CD4-positive, alpha-beta memory T cell (primary cell): Measurements from ENCODE around the gene PREX1. TPM values are rescaled to one million over a fixed set of nuclear protein-coding genes. Genes with fewer than 3 reads are reported as not detected.
A peak's percentile ranks its signal among the peaks of the same experiment; 100 is the strongest.

Experiments used
- CTCF ChIA-PET: fragments of 350-600 bp; sonication (Branson Sonifier 250); formaldehyde crosslinking; loops from one replicate; lab custom pipeline; 2021; ENCODE audit warnings: inconsistent platforms; ENCODE audit not compliant: partially characterized antibody; lab: Charles Lee
- POLR2A ChIA-PET: fragments of 350-600 bp; sonication (Branson Sonifier 250); formaldehyde crosslinking; loops from one replicate; lab custom pipeline; 2021; ENCODE audit not compliant: partially characterized antibody; lab: Charles Lee
- DNase-seq, 5 donors: peaks; one replicate each; pipeline versions ENCODE4 v3.0.0 to v3.0.0-alpha.2; 2020 to 2022; ENCODE audit warnings: mixed read lengths in 1 of 5
- H3K27ac ChIP-seq: one replicate; pipeline ENCODE4 v1.7.0; 2013; ENCODE audit warnings: low read depth, low read length
- H3K27me3 ChIP-seq: 2 replicates; pipeline ENCODE4 v1.7.0; 2013; ENCODE audit warnings: mild to moderate bottlenecking, low read length, moderate library complexity; ENCODE audit not compliant: insufficient read depth
- H3K36me3 ChIP-seq: 2 replicates; pipeline ENCODE4 v1.7.0; 2013; ENCODE audit warnings: mild to moderate bottlenecking, low read length, moderate library complexity; ENCODE audit not compliant: insufficient read depth
- H3K4me1 ChIP-seq: 2 replicates; pipeline ENCODE4 v1.7.0; 2013; ENCODE audit warnings: mild to moderate bottlenecking, low read length, moderate library complexity; ENCODE audit not compliant: insufficient read depth
- H3K4me3 ChIP-seq, 2 donors: one replicate each; pipeline ENCODE4 v1.7.0; 2013; ENCODE audit warnings: low read length in 2 of 2, mild to moderate bottlenecking in 1 of 2
- H3K9me3 ChIP-seq, 2 donors: one replicate each; pipeline ENCODE4 v1.7.0; 2013; ENCODE audit warnings: low read length in 2 of 2, control low read depth in 1 of 2; ENCODE audit not compliant: control insufficient read depth in 1 of 2
- H3K27ac Mint-ChIP-seq, 7 donors: one replicate each; pipeline ENCODE4 v1.8.0; 2020 to 2021; ENCODE audit warnings: mixed read lengths in 7 of 7, mild to moderate bottlenecking in 6 of 7, inconsistent platforms in 3 of 7, moderate library complexity in 3 of 7
- H3K27me3 Mint-ChIP-seq, 2 donors: one replicate each; pipeline ENCODE4 v1.8.0; 2020 to 2021; ENCODE audit warnings: mixed read lengths in 2 of 2
- H3K36me3 Mint-ChIP-seq, 2 donors: one replicate each; pipeline ENCODE4 v1.8.0; 2020 to 2021; ENCODE audit warnings: mixed read lengths in 2 of 2, inconsistent platforms in 1 of 2, mild to moderate bottlenecking in 1 of 2
- H3K4me1 Mint-ChIP-seq, 4 donors: one replicate each; pipeline ENCODE4 v1.8.0; 2020 to 2021; ENCODE audit warnings: mixed read lengths in 4 of 4, mild to moderate bottlenecking in 1 of 4
- H3K4me3 Mint-ChIP-seq, 8 donors: one replicate each; pipeline ENCODE4 v1.8.0; 2020 to 2021; ENCODE audit warnings: mixed read lengths in 8 of 8, mild to moderate bottlenecking in 7 of 8, moderate library complexity in 6 of 8, inconsistent platforms in 3 of 8
- H3K9me3 Mint-ChIP-seq, 8 donors: one replicate each; pipeline ENCODE4 v1.8.0; 2020 to 2021; ENCODE audit warnings: mixed read lengths in 8 of 8, mild to moderate bottlenecking in 5 of 8, inconsistent platforms in 3 of 8, moderate library complexity in 1 of 8
- intact Hi-C: fragments of 100-400 bp; cut with micrococcal nuclease; formaldehyde crosslinking; loops from one replicate; pipeline ENCODE4 v1.15.1; 2023
- polyA plus RNA-seq, 2 donors: library from polyadenylated mRNA; unstranded; fragments of 300-500 nt; fragmentation: Illumina TruSeq; gene quantifications; one replicate each; pipeline ENCODE4 v1.2.3, GENCODE V29; 2021
- total RNA-seq, 2 experiments: library from RNA; stranded (reverse); gene quantifications; one replicate each; pipeline ENCODE4 v1.2.3, GENCODE V29; 2021

PREX1 gene
- total and polyA plus RNA-seq, 4 experiments from 2014 or later = 10.6 to 165 (median 122) TPM

DNA sequence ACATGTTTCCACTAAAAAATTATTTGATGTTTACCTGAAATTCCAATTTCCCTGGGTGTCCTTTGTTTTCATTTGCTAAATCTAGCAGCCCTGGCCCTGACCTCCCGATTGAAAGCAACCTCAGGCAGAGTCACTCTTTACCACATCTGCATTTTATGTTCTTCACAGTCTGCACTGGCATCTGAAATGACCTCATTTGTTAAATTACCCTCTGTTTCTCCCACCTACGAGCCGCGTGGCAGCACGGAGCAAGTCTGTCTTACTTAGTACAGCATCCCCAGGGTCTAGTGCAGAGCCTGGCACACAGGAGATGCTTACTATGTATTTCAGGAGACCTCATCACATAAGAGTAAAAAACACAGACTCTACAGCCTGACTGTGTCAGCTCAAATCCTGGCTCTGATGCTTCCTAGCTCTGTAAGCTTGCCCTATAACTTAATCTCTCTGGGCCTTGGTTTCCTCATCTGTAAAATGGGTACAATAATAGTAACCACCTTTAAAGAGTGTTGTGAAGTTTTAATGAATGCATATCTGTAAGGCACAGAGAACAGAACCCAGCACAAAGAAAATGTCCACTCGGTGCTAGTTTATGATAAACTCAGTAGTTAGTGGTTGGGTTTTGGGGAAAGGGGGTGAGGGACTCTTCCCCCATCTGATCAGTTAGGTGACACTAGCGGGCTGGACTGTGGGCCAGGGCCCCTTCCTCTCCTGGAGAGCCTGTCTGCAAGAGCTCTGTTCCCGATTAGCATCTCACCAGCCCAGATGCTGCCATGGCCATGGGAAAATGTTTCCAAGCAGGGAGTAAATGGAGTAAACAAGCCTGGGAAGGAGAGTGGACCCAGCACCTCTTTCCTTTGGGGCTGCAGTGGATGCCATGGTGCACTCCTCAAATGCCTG, 88.2 kb downstream of the PREX1 start:
- intact Hi-C loops = no loop called here

DNA sequence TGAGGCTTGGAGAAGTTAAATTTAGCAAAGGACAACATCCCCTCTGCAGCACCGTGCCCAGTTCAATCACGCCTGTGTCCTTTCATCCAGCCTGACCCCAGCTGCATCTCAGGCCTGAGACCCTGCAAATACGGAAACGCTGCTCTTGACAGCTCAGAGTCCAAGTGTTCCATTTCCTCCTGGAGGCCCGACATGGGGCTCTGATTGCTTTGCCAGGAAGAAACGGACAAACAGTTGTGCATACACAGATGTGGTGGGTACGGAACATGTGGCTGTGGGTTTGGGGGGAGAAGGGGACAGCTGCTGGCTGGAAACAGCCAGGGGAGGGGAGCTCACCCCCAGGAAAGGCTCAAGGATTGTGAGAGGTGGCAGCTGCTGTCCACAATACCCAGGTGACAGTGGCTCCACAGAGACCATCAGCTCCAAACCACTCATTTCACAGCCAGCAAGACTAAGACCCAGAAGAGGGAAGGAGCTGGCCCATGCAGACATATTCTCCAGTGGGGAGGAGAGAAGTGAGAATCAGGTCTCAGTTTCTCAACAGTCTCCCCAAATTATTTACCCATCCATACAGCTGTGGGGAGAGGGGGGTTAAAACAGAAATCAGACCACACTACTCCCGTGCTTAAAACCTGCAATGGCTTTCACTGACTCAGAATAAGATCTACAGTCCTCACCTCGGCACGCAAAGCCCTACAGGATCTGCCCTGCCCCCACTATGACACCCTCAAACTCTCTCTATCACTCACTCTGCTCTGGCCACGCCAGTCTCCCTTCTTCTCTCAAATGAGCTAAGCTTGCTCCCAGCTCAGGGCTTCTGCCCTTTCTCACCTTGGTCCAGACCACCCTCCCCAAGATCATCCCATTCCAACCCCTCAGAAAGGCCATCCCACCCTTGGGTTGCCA, 89.1 kb downstream of the PREX1 start:
- peaks cover 0 to 2% (median 0%) of the 10 kb centered on the region in 8 donors for H3K9me3 Mint-ChIP-seq
- DNase-seq = peak in 2 of 5 donors; percentile 28 to 74
- CTCF ChIA-PET = interaction anchor here (0.8 to 1.6 kb wide), 4 partner anchors 81 to 139 kb away, joined by 3 to 4 read pairs (median 4); no protein-coding TSS in a partner anchor
- H3K4me1 ChIP-seq = peaks cover 61% of the 10 kb centered on the region
- H3K4me3 Mint-ChIP-seq = peak overlapping the region in 7 of 8 donors; percentile 39 to 83 (median 61)
- intact Hi-C loops = no loop called here
- no peaks in the 10 kb centered on the region for H3K9me3 ChIP-seq
- H3K27me3 ChIP-seq = no peaks in the 10 kb centered on the region
- H3K27ac ChIP-seq = peak overlapping the region; percentile 38
- no peaks in the 10 kb centered on the region for H3K27me3 Mint-ChIP-seq
- H3K4me1 Mint-ChIP-seq = peaks cover 39 to 68% (median 55%) of the 10 kb centered on the region in 4 donors
- peak overlapping the region; percentile 78 to 92 (median 88) for H3K27ac Mint-ChIP-seq
- H3K36me3 ChIP-seq = peaks cover 63% of the 10 kb centered on the region
- POLR2A ChIA-PET = interaction anchor here (1.3 to 4.2 kb wide), 7 partner anchors 13 to 88 kb away, joined by 3 to 16 read pairs (median 7); partner anchors contain the start of gene PREX1
- peaks cover 37 to 74% of the 10 kb centered on the region in 2 donors for H3K36me3 Mint-ChIP-seq
- H3K4me3 ChIP-seq = no peak overlapping the region

More for the DNA sequence above, 88.2 kb downstream of the PREX1 start:
- H3K27ac ChIP-seq = peak overlapping the region; percentile 21
- ChIA-PET CTCF (interaction anchor here (1.0 to 1.2 kb wide), 2 partner anchors 82 to 138 kb away, joined by 3 read pairs; no protein-coding TSS in a partner anchor), POLR2A (interaction anchor here (0.8 to 4.2 kb wide), 5 partner anchors 12 to 87 kb away, joined by 3 to 16 read pairs (median 8); partner anchors contain the start of gene PREX1)
- peaks cover 65% of the 10 kb centered on the region for H3K36me3 ChIP-seq
- peaks cover 40 to 78% of the 10 kb centered on the region in 2 donors for H3K36me3 Mint-ChIP-seq
- no peaks in the 10 kb centered on the region for H3K27me3 Mint-ChIP-seq
- H3K9me3 ChIP-seq = no peaks in the 10 kb centered on the region
- H3K4me1 Mint-ChIP-seq = peaks cover 39 to 75% (median 59%) of the 10 kb centered on the region in 4 donors
- no peak overlapping the region for H3K4me3 ChIP-seq
- peaks cover 0 to 2% (median 0%) of the 10 kb centered on the region in 8 donors for H3K9me3 Mint-ChIP-seq
- H3K27ac Mint-ChIP-seq = peak overlapping the region; percentile 78 to 92 (median 88)
- no peaks in the 10 kb centered on the region for H3K27me3 ChIP-seq
- peak overlapping the region in 6 of 8 donors; percentile 10 to 83 (median 61) for H3K4me3 Mint-ChIP-seq
- peaks cover 62% of the 10 kb centered on the region for H3K4me1 ChIP-seq
- peak in 2 of 5 donors; percentile 13 to 68 for DNase-seq

DNA sequence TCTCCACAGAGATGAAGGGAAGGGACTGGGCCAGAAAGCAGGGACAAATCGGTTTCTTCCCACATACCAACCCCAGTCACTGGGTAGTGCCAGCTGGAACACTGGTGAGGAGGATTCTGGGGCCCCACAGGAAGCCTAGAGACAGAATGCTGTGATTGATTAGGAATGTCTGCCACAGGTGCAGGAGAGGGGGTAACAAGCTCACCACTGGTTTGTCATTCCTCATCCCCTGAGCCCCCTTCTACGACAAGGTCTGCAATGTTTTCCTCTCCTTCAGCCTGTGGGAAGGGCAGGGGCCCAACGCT, 89.8 kb downstream of the PREX1 start:
- peak overlapping the region; percentile 38 for H3K27ac ChIP-seq
- H3K27me3 Mint-ChIP-seq = no peaks in the 10 kb centered on the region
- peak overlapping the region; percentile 65 to 92 (median 81) for H3K27ac Mint-ChIP-seq
- H3K36me3 Mint-ChIP-seq = peaks cover 37 to 74% of the 10 kb centered on the region in 2 donors
- H3K27me3 ChIP-seq = no peaks in the 10 kb centered on the region
- intact Hi-C loops = no loop called here
- CTCF ChIA-PET = interaction anchor here (1.2 to 1.6 kb wide), 2 partner anchors 95 to 137 kb away, joined by 3 to 4 read pairs; no protein-coding TSS in a partner anchor
- no peak overlapping the region for H3K4me3 ChIP-seq
- peaks cover 39 to 68% (median 54%) of the 10 kb centered on the region in 4 donors for H3K4me1 Mint-ChIP-seq
- peaks cover 0 to 2% (median 0%) of the 10 kb centered on the region in 8 donors for H3K9me3 Mint-ChIP-seq
- peaks cover 63% of the 10 kb centered on the region for H3K36me3 ChIP-seq
- H3K9me3 ChIP-seq = no peaks in the 10 kb centered on the region
- POLR2A ChIA-PET = interaction anchor here (1.3 to 4.2 kb wide), 5 partner anchors 14 to 89 kb away, joined by 4 to 16 read pairs (median 7); partner anchors contain the start of gene PREX1
- H3K4me1 ChIP-seq = peaks cover 61% of the 10 kb centered on the region
- no peak for DNase-seq
- peak overlapping the region in 5 of 8 donors; percentile 13 to 62 (median 39) for H3K4me3 Mint-ChIP-seq

DNA sequence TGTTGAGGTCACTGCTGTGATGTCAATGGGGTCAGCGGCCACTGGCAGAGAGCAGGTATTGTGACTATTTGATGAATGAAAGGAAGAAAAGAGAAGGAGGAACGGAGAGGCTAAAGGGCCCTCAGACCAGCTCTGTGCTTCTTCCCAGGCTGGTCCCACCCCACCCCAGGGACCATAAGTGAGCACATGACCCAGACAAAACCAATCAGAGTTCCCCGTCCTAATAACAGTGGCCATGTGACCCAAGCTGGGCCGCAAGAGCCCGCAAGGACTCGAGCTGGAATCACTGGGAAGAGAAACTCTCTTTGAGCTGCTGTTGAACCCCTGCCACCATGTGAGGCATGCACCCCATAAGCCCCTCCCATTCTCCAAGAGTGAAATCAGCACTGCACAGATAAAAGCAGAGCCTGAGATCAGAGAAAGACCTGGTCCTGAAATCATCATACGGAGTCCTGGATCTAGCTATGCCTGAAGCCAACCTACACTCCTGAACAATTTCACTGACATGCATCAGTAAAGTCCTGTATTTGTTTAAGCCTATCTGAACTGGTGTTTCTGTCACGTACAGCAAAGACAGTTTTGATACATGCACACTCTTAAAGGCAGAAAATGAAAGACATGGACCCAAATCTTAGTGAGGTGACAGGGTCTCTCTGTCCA, 90.2 kb downstream of the PREX1 start:
- peak overlapping the region in 4 of 8 donors; percentile 13 to 62 (median 34) for H3K4me3 Mint-ChIP-seq
- intact Hi-C loops = no loop called here
- peak overlapping the region; percentile 65 to 92 (median 81) for H3K27ac Mint-ChIP-seq
- no peaks in the 10 kb centered on the region for H3K27me3 ChIP-seq
- no peak for DNase-seq
- CTCF ChIA-PET = interaction anchor here (1.2 to 1.6 kb wide), 2 partner anchors 95 to 138 kb away, joined by 3 to 4 read pairs; no protein-coding TSS in a partner anchor
- POLR2A ChIA-PET = interaction anchor here (1.3 to 4.2 kb wide), 5 partner anchors 14 to 89 kb away, joined by 4 to 16 read pairs (median 7); partner anchors contain the start of gene PREX1
- H3K36me3 ChIP-seq = peaks cover 63% of the 10 kb centered on the region
- H3K27ac ChIP-seq = peak overlapping the region; percentile 38
- peaks cover 39 to 72% (median 56%) of the 10 kb centered on the region in 4 donors for H3K4me1 Mint-ChIP-seq
- no peak overlapping the region for H3K4me3 ChIP-seq
- H3K27me3 Mint-ChIP-seq = no peaks in the 10 kb centered on the region
- H3K36me3 Mint-ChIP-seq = peaks cover 41 to 77% of the 10 kb centered on the region in 2 donors
- no peaks in the 10 kb centered on the region for H3K9me3 ChIP-seq
- peaks cover 0 to 2% (median 0%) of the 10 kb centered on the region in 8 donors for H3K9me3 Mint-ChIP-seq
- H3K4me1 ChIP-seq = peaks cover 61% of the 10 kb centered on the region

DNA sequence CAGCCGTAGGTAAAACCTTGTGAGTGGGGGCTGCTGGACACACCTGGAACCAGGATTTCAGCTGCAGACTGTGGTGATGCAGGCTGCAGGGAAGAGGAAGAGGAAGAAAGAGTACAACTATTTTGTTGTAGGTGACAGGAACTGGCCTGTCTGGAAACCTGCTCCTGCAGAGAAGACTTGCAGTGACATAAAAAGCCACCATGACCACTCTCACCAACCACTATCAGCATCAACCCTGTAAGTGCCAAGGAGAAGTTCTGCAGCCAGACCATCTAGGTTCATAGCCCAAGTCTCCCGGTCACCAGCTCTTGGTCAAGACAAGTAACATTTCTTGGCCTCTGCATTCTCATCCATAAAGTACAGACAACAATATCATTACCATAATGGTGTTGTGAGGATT, 91.2 kb downstream of the PREX1 start:
- Histone ChIP-seq H3K4me3 (no peak overlapping the region), H3K9me3 (no peaks in the 10 kb centered on the region), H3K36me3 (peaks cover 64% of the 10 kb centered on the region), H3K27me3 (no peaks in the 10 kb centered on the region), H3K27ac (no peak overlapping the region), H3K4me1 (peaks cover 61% of the 10 kb centered on the region)
- Mint-ChIP-seq H3K36me3 (peaks cover 39 to 77% of the 10 kb centered on the region in 2 donors), H3K27ac (peak overlapping the region in 5 of 7 donors; percentile 43 to 87 (median 73)), H3K4me1 (peaks cover 44 to 79% (median 59%) of the 10 kb centered on the region in 4 donors), H3K4me3 (peak overlapping the region in 3 of 8 donors; percentile 14 to 37 (median 24)), H3K27me3 (no peaks in the 10 kb centered on the region), H3K9me3 (no peaks in the 10 kb centered on the region)
- no peak for DNase-seq
- intact Hi-C loops = no loop called here
- ChIA-PET POLR2A (no interaction called here), CTCF (interaction anchor here (0.6 kb wide), 1 partner anchor 26 kb away, joined by 4 read pairs; no protein-coding TSS in a partner anchor)

DNA sequence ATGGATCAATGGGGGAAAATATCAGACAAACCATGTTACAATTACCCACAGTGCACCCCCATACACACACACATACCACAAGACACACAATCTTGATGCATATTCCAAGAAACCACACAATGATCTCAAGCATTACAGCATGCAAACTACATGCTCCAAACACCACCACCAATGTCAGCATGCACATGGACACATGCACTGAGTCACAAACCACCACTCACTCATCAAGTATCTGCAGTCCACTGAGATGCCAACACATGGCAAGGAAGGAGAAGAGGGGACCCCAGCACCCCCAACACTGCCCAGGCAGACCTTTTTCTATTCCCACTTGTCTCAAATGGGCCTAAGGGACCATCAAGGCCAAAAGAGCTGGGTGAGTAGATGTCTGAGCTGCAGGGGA, 91.6 kb downstream of the PREX1 start:
- H3K9me3 ChIP-seq = no peaks in the 10 kb centered on the region
- intact Hi-C loops = no loop called here
- Mint-ChIP-seq H3K27me3 (no peaks in the 10 kb centered on the region), H3K4me1 (peaks cover 42 to 79% (median 59%) of the 10 kb centered on the region in 4 donors), H3K4me3 (peak overlapping the region in 3 of 8 donors; percentile 14 to 37 (median 24)), H3K36me3 (peaks cover 39 to 77% of the 10 kb centered on the region in 2 donors), H3K9me3 (no peaks in the 10 kb centered on the region), H3K27ac (peak overlapping the region in 6 of 7 donors; percentile 2 to 87 (median 66))
- no peak overlapping the region for H3K4me3 ChIP-seq
- peaks cover 62% of the 10 kb centered on the region for H3K36me3 ChIP-seq
- CTCF ChIA-PET = interaction anchor here (0.6 kb wide), 1 partner anchor 26 kb away, joined by 4 read pairs; no protein-coding TSS in a partner anchor
- POLR2A ChIA-PET = interaction anchor here (1.6 kb wide), 1 partner anchor 24 kb away, joined by 4 read pairs; no protein-coding TSS in a partner anchor
- peaks cover 61% of the 10 kb centered on the region for H3K4me1 ChIP-seq
- H3K27me3 ChIP-seq = no peaks in the 10 kb centered on the region
- DNase-seq = no peak
- H3K27ac ChIP-seq = no peak overlapping the region
